HG03064 (cell line): ENCODE data around the gene ANKS1B.
"Not testable (repeated sequence)": the region's sequence is repeated elsewhere in the genome, so short reads cannot be mapped to it uniquely, and the experiment has no call there.

Source experiments
- ATAC-seq: cut with Tn5 transposase; IDR thresholded peaks from one replicate; pipeline ENCODE4 v1.9.1; 2021; ENCODE audit warnings: low read depth; ENCODE audit not compliant: unreplicated experiment

ANKS1B gene

GRCh38 chr12:99042226-99042625, 942.5 kb downstream of the ANKS1B start:
- ATAC-seq = no peak

GRCh38 chr12:99039367-99040120, 945.2 kb downstream of the ANKS1B start:
- no peak for ATAC-seq

DNA sequence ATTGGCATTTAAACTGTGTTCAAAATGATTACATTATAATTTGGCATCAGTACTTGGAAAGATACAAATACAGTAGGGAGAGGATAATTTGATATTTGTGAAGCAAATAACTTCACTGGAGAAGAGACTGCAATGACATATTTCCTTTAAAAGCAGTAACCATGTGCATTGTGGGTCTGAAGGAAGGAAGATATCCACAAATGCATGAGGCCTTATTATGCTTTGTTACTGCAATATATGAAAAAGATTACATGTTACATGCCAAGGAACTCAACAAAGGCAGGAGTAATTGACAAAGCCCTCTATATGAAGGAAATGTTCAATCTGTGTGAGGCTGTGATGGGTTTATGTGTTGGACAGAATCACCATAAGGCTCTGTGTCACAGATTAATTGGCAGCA, 948.2 kb downstream of the ANKS1B start:
- ATAC-seq = no peak

GRCh38 chr12:99035803-99036202, 948.9 kb downstream of the ANKS1B start:
- no peak for ATAC-seq

DNA sequence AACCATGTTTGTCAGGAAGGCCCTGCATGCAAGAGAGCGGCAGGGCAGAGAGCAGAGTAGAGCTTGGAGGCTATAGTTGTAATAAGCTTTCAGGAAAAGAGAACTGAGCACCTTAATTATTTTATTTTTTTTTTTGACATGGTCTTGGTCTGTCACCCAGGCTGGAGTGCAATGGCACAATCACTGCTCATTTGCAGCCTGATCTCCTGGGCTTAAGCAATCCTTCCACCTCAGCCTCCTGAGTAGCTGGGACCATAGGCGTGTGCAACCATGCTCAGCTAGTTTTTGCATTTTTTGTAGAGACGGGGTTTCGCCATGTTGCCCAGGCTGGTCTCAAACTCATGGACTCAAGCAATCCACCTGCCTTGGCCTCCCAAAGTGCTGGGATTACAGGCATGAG, 950.5 kb downstream of the ANKS1B start:
- ATAC-seq = not testable (repeated sequence)

DNA sequence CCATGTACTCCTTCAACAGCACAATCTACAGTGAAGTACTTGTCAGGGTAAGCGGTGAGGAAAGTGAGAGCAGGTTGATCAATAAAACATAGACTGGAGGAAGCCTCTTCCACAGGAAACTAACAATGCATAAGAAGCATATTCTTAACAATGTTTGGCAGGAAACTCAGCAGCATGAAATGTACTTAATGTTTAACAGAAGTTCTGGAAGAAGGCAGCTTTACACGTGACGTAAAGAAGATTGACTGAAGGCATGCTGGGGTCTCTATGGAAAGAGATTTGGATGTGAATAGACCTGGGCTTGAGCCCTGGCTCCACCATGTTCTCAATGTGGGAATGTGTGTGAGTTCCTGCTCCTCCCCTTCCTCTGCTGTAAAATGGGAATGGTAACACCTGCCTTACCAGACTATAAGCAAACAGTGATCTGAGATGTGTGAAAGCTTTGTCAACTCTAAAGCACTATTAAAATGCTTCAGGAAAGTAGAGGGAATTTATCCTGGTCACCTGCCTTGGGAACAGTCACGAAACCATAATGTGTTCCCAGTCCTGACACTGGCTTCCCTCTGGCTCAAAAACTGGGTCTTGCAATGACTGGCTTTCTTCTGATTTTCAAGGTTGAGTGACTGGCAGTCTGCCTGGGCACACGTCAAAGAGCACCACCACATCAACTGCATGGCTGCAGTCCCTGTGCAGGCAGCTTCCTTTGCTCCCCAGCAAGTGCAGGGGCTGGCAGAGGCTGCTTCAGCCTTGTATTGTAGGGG, 955.0 kb downstream of the ANKS1B start:
- no peak for ATAC-seq

DNA sequence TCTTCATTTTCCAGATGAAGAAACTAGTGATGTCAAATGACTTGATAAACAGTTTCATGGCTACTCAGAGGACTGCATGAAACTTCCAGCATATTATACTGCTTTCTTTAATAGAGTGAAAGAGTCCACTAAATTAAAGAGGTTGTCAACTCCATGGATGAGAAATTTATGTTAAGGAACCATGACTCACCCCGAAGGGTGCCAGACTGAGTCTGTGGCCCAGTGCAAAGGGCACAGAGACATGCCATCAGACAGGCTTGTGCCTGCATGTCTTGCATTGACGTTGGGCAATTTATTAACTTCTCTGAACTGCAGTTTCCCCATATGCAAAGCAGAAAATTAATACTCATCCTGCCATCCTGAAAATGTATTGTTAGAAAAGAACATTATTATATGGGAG, 957.3 kb downstream of the ANKS1B start:
- ATAC-seq = no peak

GRCh38 chr12:99027055-99027393, 957.7 kb downstream of the ANKS1B start:
- no peak for ATAC-seq

DNA sequence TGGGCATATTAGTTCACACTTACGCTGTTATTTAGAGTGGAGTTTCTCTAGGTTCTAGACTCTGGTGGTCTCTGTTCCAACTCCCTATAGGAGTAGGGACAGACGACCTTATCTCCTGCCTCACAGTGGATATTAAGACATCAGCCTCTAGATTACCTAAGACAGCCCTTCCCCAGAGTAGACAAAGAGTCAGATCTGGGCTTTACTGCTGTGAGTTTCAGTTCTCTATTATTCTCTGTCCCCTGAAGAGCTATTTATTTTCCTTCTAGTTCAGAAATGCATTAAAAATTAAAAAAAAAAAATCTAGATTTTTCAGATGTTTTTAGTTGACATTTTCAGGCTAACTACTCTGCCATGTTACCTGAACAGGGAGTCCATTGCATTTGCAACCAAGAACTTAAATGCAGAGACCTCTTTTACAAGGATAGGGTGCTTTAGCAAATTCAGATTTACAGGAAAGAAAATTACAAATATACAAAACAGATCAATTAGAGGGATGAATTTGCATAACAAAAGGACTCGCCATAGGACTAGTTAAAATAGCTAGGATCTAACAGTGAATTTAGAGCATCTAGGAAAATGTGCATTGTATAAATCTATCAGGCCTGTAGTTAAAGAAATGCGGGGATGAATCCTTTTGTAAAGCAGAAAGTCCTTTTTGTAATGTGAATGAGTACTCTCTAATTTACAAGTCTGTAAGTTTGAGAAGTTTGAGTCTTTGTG, 958.2 kb downstream of the ANKS1B start:
- no peak for ATAC-seq

GRCh38 chr12:99024870-99025269, 959.9 kb downstream of the ANKS1B start:
- no peak for ATAC-seq

- ATAC-seq = no peak
These were observed 960.5 kb downstream of the ANKS1B start for GRCh38 chr12:99024191-99024590.

DNA sequence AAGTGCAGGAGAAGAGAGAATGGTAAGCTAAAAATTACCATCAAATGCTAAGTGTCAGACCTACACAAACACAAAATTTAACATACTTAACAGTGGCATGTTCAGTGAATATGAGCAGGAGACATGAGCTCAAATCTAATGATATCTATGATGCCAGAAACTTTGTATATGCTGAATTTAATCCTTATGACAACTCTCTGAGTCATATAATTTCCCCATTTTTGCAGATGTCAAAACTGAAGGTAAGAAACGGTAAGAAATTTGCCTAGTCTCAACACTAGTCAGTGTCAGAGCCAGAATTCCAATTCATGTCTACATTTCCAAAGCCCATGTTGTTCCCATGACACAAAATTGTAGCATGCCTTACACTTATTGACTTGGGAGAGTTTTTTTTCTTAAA, 963.9 kb downstream of the ANKS1B start:
- ATAC-seq = no peak

DNA sequence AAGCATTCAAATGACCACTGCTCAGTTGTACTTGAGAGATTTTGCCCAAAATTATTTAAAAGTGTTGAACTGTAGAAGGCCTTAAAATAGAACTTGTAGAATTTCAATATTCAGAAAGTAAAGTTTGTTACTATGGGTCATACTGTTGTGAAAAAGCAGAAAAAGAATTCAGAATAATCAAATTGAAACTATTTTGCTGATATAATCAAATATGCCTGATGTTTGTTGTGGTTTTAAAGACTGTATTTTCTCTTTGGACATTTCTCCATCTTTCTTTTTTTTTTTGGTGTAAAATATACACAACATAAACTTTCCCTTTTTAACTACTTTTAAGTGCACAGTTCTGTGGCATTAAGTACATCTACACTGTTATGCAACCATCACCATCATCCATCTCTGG, 964.9 kb downstream of the ANKS1B start:
- no peak for ATAC-seq

GRCh38 chr12:99017971-99018370, 966.8 kb downstream of the ANKS1B start:
- ATAC-seq = no peak

- no peak for ATAC-seq
These were observed 975.0 kb downstream of the ANKS1B start for GRCh38 chr12:99009654-99010296.

DNA sequence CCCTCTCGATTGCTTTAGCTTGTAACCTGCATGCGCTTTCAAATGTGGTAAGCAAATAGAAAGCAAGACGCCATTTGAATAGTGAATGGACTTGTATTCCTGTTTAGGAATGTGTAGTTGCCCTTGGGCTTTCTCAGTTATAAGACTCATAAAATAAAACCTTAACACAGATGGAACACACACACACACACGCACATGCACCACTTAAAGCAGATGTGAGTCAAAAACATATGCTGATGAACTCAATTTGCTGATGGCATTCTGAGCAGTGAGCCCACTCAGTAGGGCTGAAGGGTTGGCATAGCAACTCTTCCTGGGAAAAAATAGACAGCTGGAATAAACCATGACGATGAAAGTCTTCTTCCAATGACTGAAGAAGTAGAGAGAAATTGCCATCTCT, 979.1 kb downstream of the ANKS1B start:
- no peak for ATAC-seq

- no peak for ATAC-seq
These were observed 979.8 kb downstream of the ANKS1B start for GRCh38 chr12:99004799-99005466.

DNA sequence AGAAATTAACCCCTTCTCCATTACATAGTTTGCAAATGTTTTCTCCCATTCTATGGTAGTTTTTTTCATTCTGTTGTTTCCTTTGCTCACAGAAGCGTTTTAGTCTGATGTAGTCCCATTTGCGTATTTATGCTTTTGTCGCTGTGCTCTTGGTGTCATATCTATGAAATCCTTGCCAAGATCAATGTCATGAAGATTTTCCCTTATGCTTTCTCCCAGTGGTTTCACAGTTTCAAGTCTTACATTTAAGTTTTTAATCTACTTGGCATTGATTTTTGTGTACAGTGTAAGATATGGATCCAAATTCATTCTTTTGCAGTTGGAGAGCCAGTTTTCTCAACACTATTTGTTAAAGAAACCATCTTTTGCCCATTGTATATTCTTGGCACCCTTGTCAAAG, 982.0 kb downstream of the ANKS1B start:
- no peak for ATAC-seq

DNA sequence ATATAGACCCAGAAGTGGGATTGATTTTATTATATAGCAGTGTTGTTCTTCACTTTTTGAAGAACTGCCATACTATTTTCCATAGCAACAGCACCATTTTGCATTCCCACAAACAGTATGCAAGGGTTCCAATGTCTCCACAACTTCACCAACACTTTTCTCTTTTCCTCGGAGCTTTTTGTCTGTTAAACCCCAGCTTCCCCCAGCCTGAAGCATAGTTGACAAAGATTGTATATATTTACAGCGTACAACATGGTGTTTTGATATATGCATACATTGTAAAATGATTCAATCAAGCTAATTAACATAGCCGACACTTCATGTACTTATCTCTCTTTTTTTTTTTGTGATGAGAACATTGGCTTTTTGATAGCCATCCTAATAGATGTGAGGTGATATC, 982.6 kb downstream of the ANKS1B start:
- ATAC-seq = no peak

- ATAC-seq = no peak
These were observed 985.2 kb downstream of the ANKS1B start for GRCh38 chr12:98999559-98999958.
